HepG2 (cell line): ENCODE data around the gene API5. TPM values are rescaled to one million over a fixed set of nuclear protein-coding genes. Genes with fewer than 3 reads are reported as not detected.

ENCODE experiments used
- ATAC-seq: fragments of 200-7000 bp; cut with Tn5 transposase; 3 replicates; pipeline ENCODE4 v1.9.1; 2020; ENCODE audit warnings: mild to moderate bottlenecking, moderate library complexity
- BruUV-seq: library from RNA; stranded (reverse); fragments of 400-500 nt; replicated peaks from 2 replicates; lab custom pipeline; 2021; lab: Mats Ljungman, UMichigan
- CTCF ChIA-PET: fragments of 300-600 bp; formaldehyde crosslinking; extraction: SDS; loops from one replicate; lab custom pipeline; 2021; ENCODE audit warnings: low total read pairs, inconsistent platforms, low intra/inter-chr PET ratio; lab: Yijun Ruan, JAX
- POLR2A ChIA-PET: fragments of 350-600 bp; sonication (Branson Sonifier 250); formaldehyde crosslinking; loops from one replicate; lab custom pipeline; 2020; ENCODE audit warnings: antibody characterized with exemption, inconsistent platforms; lab: Yijun Ruan, JAX
- DNase-seq: peaks from one replicate; pipeline ENCODE4 v3.0.0-alpha.2; 2015; ENCODE audit warnings: low spot score
- FAIRE-seq: peaks from 3 replicates; lab custom pipeline; 2011; peaks lifted over from hg19 to GRCh38; lab: Jason Lieb, UNC
- H2AFZ ChIP-seq: one replicate; pipeline ENCODE4 v1.6.1; 2011; ENCODE audit warnings: low read length, inconsistent platforms
- H3K27ac ChIP-seq: fragments of 300-600 bp; 3 replicates; pipeline ENCODE4 v1.8.0; 2011; ENCODE audit warnings: mixed run types, mild to moderate bottlenecking, mixed read lengths, low read length, inconsistent platforms; ENCODE audit not compliant: insufficient read depth; ENCODE audit errors: extremely low read length
- H3K27me3 ChIP-seq, 2 experiments: fragments of 200-600 bp in 1 of 2; 2 replicates in 1 of 2; 3 replicates in 1 of 2; pipeline versions ENCODE4 v1.6.0 to v1.8.0; 2011; ENCODE audit warnings: low read length in 2 of 2, mild to moderate bottlenecking in 2 of 2, moderate library complexity in 2 of 2, inconsistent platforms in 1 of 2; ENCODE audit not compliant: insufficient read depth in 2 of 2, control insufficient read depth in 1 of 2
- H3K36me3 ChIP-seq, 2 experiments: fragments of 200-600 bp in 1 of 2; replicated peaks in 1 of 2; 2 replicates in 1 of 2; 3 replicates in 1 of 2; pipeline versions ENCODE4 v1.5.1 to v1.8.0; 2011; ENCODE audit warnings: low read length in 2 of 2, inconsistent platforms in 1 of 2; ENCODE audit not compliant: insufficient read depth in 2 of 2, control insufficient read depth in 1 of 2
- H3K4me1 ChIP-seq: 2 replicates; pipeline ENCODE4 v1.5.1; 2012; ENCODE audit warnings: low read length, inconsistent platforms; ENCODE audit not compliant: insufficient read depth
- H3K4me2 ChIP-seq: 2 replicates; pipeline ENCODE4 v1.6.0; 2011; ENCODE audit warnings: low read depth, low read length, inconsistent platforms
- H3K4me3 ChIP-seq, 3 experiments: fragments of 200-600 bp in 1 of 3; sonication (generic), shearing (Covaris generic) in 1 of 3; replicated peaks in 1 of 3; 2 replicates each; pipeline ENCODE4 v1.5.1; 2011 to 2016; ENCODE audit warnings: low read length in 3 of 3, inconsistent platforms in 2 of 3, low read depth in 2 of 3, mild to moderate bottlenecking in 2 of 3, control low read depth in 1 of 3, mixed read lengths in 1 of 3; ENCODE audit not compliant: insufficient read depth in 1 of 3
- H3K79me2 ChIP-seq: one replicate; pipeline ENCODE4 v1.6.1; 2011; ENCODE audit warnings: low read length, inconsistent platforms; ENCODE audit not compliant: insufficient read depth
- H3K9ac ChIP-seq: 2 replicates; pipeline ENCODE4 v1.6.0; 2011; ENCODE audit warnings: mild to moderate bottlenecking, low read depth, low read length, inconsistent platforms; ENCODE audit not compliant: insufficient read depth
- H3K9me3 ChIP-seq: 2 replicates; pipeline ENCODE4 v1.5.1; 2012; ENCODE audit warnings: mild to moderate bottlenecking, low read length
- H4K20me1 ChIP-seq: 2 replicates; pipeline ENCODE4 v1.6.0; 2011; ENCODE audit warnings: inconsistent platforms, mild to moderate bottlenecking, low read length, moderate library complexity; ENCODE audit not compliant: insufficient read depth
- FOXC1 ChIP-seq: sonication (generic); formaldehyde crosslinking; IDR thresholded peaks from 2 replicates; pipeline ENCODE4 v1.8.0; 2022; ENCODE audit warnings: mild to moderate bottlenecking, missing genetic modification reagents, borderline replicate concordance
- HINFP ChIP-seq: sonication (generic); formaldehyde crosslinking; IDR thresholded peaks from 2 replicates; pipeline ENCODE4 v1.4.0; 2020; ENCODE audit warnings: low read depth, mild to moderate bottlenecking, missing genetic modification reagents
- MAFF ChIP-seq: IDR thresholded peaks from 2 replicates; pipeline ENCODE4 v1.6.1; 2011; ENCODE audit warnings: low read depth, low read length, improper control_type of control experiment
- MAFK ChIP-seq, 2 experiments: IDR thresholded peaks in 1 of 2; conservative IDR thresholded peaks in 1 of 2; 2 replicates each; pipeline ENCODE4 v1.6.1; 2011; ENCODE audit warnings: improper control_type of control experiment in 2 of 2, low read length in 2 of 2
- MIER3 ChIP-seq: IDR thresholded peaks from 2 replicates; pipeline ENCODE4 v1.6.1; 2016; ENCODE audit warnings: missing compliant biosample characterization, borderline replicate concordance
- NFYB ChIP-seq: sonication (generic); formaldehyde crosslinking; IDR thresholded peaks from 2 replicates; pipeline ENCODE4 v1.4.0; 2020; ENCODE audit warnings: missing genetic modification reagents
- SKIL ChIP-seq: sonication (generic); formaldehyde crosslinking; IDR thresholded peaks from 2 replicates; pipeline ENCODE4 v1.8.0; 2022; ENCODE audit warnings: missing genetic modification reagents, mild to moderate bottlenecking, moderate library complexity, borderline replicate concordance
- TCF7 ChIP-seq: sonication (generic); IDR thresholded peaks from 2 replicates; pipeline ENCODE4 v1.6.1; 2016; ENCODE audit warnings: antibody characterized with exemption, low read depth
- ZNF768 ChIP-seq: sonication (generic); formaldehyde crosslinking; IDR thresholded peaks from 2 replicates; pipeline ENCODE4 v1.4.0; 2020; ENCODE audit warnings: missing genetic modification reagents
- WGBS: methylation state at CpG from one replicate; pipeline ENCODE4 v1.1.6; 2017; ENCODE audit warnings: low lambda C conversion rate; 5-methylcytosine and 5-hydroxymethylcytosine counted together
- in situ Hi-C: cut with HindIII; loops from 2 replicates; pipeline ENCODE4 v1.10.0; 2017; ENCODE audit warnings: low pct_unique_long_range_greater_than_20kb; ENCODE audit not compliant: extremely low pct_ligation_motif_present
- intact Hi-C: fragments of 100-400 bp; cut with micrococcal nuclease; formaldehyde crosslinking; loops from one replicate; pipeline ENCODE4 v1.10.0; 2022; ENCODE audit not compliant: unreplicated experiment
- polyA plus RNA-seq, 8 experiments: library from polyadenylated mRNA; depleted of rRNA in 3 of 8; stranded (reverse) in 7 of 8; unstranded in 1 of 8; fragments of >200 nt; fragmentation: Illumina TruSeq in 4 of 8; extraction: Trizol in 4 of 8; gene quantifications; 2 replicates each; pipeline versions ENCODE4 v1.2.1 to v1.2.3, GENCODE V29; 2011 to 2016; ENCODE audit warnings: low read depth in 4 of 8, missing spikeins in 1 of 8, mixed read lengths in 1 of 8; ENCODE audit not compliant: insufficient read depth in 1 of 8
- total RNA-seq, 5 experiments: library from RNA; depleted of rRNA; stranded (reverse); fragments of >200 nt; fragmentation: Illumina TruSeq; extraction: Trizol; gene quantifications; 2 replicates each; pipeline ENCODE4 v1.2.3, GENCODE V29; 2016; ENCODE audit warnings: low read depth in 1 of 5

The API5 gene
- total and polyA plus RNA-seq, 2 of the 13 experiments (the other 11 are each of a cell fraction or from before 2014, with no cell fraction given) = 21.6 to 59.0 TPM

- Histone ChIP-seq H3K27me3 (no peaks in the 10 kb centered on the region), H3K9ac (no peak overlapping the region), H3K4me2 (no peak overlapping the region), H3K27ac (no peak overlapping the region), H3K79me2 (peaks cover 82% of the 10 kb centered on the region), H3K9me3 (no peaks in the 10 kb centered on the region), H3K36me3 (peaks cover 7 to 16% of the 10 kb centered on the region in 2 experiments; a peak in 4 of 5 replicates), H3K4me1 (peaks cover 12% of the 10 kb centered on the region), H2AFZ (no peak overlapping the region), H3K4me3 (no peak overlapping the region), H4K20me1 (peaks cover under 1% of the 10 kb centered on the region; the same call in 1 of the 2 replicates)
- no peak for DNase-seq
- BruUV-seq = no TSS peak
- no peak for FAIRE-seq
- ChIA-PET POLR2A (no interaction called here), CTCF (no interaction called here)
- TF ChIP-seq MIER3 (CRISPR knock-in tag) = no peak
- TF ChIP-seq NFYB (CRISPR knock-in tag) = no peak
- TF ChIP-seq HINFP (CRISPR knock-in tag) = no peak
- no peak for TF ChIP-seq ZNF768 (CRISPR knock-in tag)
- TF ChIP-seq TCF7 = no peak
- in situ Hi-C loops = no loop called here
- intact Hi-C loops = no loop called here
- WGBS = 91% methylated on average over 5 of the region's 5 CpGs
- ATAC-seq = no peak
Observed at GRCh38 chr11:43366677-43367076, 54.9 kb downstream of the API5 start.

- peaks cover 9 to 18% of the 10 kb centered on the region in 2 experiments; a peak in 4 of 5 replicates for H3K36me3 ChIP-seq
- no peaks in the 10 kb centered on the region; the same call in 1 of the 2 replicates for H4K20me1 ChIP-seq
- ChIA-PET CTCF (no interaction called here), POLR2A (interaction anchor here (1.5 kb wide), 1 partner anchor 9 kb away, joined by 4 read pairs; the partner anchor contains the start of gene TTC17)
- intact Hi-C loops = no loop called here
- no peak overlapping the region for H3K27ac ChIP-seq
- no peaks in the 10 kb centered on the region for H3K9me3 ChIP-seq
- peaks cover 6% of the 10 kb centered on the region for H3K4me1 ChIP-seq
- no peak overlapping the region for H3K9ac ChIP-seq
- FAIRE-seq = no peak
- whole genome bisulfite sequencing = 90% methylated on average over 7 of the region's 7 CpGs
- H2AFZ ChIP-seq = no peak overlapping the region
- in situ Hi-C loops = no loop called here
- H3K4me3 ChIP-seq = no peak overlapping the region
- DNase-seq = no peak
- H3K27me3 ChIP-seq = no peaks in the 10 kb centered on the region
- ATAC-seq = no peak
- peaks cover 80% of the 10 kb centered on the region for H3K79me2 ChIP-seq
- 0 out of 2 replicates have a peak, but pooled peaks have one; percentile 1 for TF ChIP-seq MAFF
- TF ChIP-seq SKIL (CRISPR knock-in tag) = no peak
- no peak for TF ChIP-seq FOXC1
- TF ChIP-seq MAFK (conservative IDR thresholded peaks at IDR 0.05 in 1 of 2, IDR thresholded peaks at IDR 0.05 in 1 of 2; ENCODE audit: low read length in 2 of 2) = peak in 1 of 2 experiments; percentile 31; a peak in 2 of 4 replicates
- no peak overlapping the region for H3K4me2 ChIP-seq
- no TSS peak for BruUV-seq
Observed at GRCh38 chr11:43367382-43368178, 55.8 kb downstream of the API5 start.
